Fibroblast of pulmonary artery (primary cell): ENCODE results near the gene MSL1.

Source experiments
- DNase-seq: peaks from one replicate; pipeline ENCODE4 v3.0.0-alpha.2; 2010; ENCODE audit warnings: low read depth
- H3K4me3 ChIP-seq: replicated peaks from 2 replicates; pipeline ENCODE4 v1.5.1; 2011; ENCODE audit warnings: low read depth, mild to moderate bottlenecking, control low read depth, low read length, moderate library complexity
- TF ChIP-seq, protein P1 (sequence below): IDR thresholded peaks from 2 replicates; pipeline ENCODE4 v1.5.1; 2011; ENCODE audit warnings: mild to moderate bottlenecking, control low read depth, low read length, inconsistent platforms; ENCODE audit errors: missing control alignments

Gene MSL1

DNA sequence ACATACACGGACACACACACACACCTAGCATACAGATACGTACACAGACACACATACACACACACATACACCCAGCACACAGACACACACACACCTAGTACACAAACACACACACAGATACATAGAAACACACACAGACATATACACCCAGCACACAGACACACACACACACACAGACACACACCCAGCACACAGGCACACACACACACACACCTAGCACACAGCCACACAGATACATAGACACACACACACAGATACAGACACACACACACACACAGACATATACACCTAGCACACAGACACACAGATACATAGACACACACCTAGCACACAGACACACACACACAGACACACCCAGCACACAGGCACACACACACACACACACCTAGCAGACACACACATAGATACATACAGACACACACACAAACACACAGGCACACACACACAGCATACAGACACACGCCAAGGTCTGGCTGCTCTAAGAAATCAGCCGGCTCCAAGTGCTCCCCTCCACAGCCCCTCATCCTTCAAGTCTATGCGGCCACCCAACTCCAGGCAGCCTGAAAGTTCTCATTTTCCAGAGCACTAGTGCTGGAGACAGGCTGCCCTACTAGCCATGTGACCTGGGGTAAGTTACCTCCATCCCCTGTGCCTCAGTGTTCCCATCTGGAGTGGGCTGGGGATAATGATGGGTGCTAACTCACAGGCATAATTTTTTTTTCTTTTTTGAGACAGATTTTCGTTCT, 34.5 kb upstream of the MSL1 start:
- H3K4me3 ChIP-seq, result no peak overlapping the region
- TF ChIP-seq, protein P1, sequence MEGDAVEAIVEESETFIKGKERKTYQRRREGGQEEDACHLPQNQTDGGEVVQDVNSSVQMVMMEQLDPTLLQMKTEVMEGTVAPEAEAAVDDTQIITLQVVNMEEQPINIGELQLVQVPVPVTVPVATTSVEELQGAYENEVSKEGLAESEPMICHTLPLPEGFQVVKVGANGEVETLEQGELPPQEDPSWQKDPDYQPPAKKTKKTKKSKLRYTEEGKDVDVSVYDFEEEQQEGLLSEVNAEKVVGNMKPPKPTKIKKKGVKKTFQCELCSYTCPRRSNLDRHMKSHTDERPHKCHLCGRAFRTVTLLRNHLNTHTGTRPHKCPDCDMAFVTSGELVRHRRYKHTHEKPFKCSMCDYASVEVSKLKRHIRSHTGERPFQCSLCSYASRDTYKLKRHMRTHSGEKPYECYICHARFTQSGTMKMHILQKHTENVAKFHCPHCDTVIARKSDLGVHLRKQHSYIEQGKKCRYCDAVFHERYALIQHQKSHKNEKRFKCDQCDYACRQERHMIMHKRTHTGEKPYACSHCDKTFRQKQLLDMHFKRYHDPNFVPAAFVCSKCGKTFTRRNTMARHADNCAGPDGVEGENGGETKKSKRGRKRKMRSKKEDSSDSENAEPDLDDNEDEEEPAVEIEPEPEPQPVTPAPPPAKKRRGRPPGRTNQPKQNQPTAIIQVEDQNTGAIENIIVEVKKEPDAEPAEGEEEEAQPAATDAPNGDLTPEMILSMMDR, result no peak
- DNase-seq, result no peak

DNA sequence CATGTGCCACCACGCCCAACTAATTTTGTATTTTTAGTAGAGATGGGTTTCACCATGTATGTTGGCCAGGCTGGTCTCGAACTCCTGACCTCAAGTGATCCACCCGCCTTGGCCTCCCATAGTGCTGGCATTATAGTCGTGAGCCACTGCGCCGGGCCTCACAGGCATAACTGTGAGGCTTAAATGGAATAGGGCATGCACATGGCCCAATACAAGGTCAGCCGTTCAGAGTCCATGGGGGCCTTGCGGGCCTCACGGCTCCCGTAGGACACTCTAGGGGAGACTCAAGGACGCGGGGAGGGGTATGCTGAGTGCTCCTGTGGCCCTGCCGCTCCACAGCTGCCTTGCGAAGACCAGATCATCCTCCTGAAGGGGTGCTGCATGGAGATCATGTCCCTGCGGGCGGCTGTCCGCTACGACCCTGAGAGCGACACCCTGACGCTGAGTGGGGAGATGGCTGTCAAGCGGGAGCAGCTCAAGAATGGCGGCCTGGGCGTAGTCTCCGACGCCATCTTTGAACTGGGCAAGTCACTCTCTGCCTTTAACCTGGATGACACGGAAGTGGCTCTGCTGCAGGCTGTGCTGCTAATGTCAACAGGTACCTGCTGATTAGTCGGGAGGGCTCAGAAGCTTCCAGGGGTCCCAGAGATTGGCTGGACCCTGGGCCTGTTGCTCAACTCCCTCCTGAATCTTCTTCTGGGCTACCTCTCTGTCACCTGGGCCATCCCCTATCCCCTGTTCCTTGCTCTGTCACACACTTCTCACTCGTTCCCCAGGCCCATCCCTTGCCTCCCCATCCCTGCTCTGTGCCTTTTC, 33.7 kb upstream of the MSL1 start:
- H3K4me3 ChIP-seq, result no peak overlapping the region
- DNase-seq, result no peak

DNA sequence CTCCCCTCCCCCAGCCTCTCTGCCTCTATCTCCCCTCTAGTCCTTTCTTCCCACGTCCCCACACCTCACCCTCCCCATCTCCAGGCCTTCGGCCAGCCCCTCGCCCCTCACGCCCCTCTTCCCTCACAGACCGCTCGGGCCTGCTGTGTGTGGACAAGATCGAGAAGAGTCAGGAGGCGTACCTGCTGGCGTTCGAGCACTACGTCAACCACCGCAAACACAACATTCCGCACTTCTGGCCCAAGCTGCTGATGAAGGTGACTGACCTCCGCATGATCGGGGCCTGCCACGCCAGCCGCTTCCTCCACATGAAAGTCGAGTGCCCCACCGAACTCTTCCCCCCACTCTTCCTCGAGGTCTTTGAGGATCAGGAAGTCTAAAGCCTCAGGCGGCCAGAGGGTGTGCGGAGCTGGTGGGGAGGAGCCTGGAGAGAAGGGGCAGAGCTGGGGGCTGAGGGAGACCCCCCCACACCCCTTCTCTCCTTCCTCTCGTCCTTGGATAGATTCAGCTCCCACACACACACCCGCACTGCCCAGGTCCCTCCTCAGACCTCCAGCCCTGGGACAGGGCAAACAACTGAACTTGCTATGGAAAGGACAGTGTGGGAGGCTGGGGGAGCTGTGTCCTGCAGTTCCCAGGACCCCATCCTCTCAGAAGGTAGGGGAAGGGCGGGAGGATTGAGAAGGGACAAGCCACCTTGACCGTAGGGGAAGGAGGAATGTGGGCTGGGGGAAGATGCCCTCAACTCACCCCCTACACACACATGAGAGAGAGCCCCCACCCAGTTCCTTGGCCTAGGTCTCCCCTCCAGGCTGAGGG, 32.5 kb upstream of the MSL1 start:
- DNase-seq, result no peak
- no peak overlapping the region for H3K4me3 ChIP-seq
- TF ChIP-seq, protein P1, result no peak

More for the DNA sequence above, 33.7 kb upstream of the MSL1 start:
- TF ChIP-seq, protein P1, result no peak

DNA sequence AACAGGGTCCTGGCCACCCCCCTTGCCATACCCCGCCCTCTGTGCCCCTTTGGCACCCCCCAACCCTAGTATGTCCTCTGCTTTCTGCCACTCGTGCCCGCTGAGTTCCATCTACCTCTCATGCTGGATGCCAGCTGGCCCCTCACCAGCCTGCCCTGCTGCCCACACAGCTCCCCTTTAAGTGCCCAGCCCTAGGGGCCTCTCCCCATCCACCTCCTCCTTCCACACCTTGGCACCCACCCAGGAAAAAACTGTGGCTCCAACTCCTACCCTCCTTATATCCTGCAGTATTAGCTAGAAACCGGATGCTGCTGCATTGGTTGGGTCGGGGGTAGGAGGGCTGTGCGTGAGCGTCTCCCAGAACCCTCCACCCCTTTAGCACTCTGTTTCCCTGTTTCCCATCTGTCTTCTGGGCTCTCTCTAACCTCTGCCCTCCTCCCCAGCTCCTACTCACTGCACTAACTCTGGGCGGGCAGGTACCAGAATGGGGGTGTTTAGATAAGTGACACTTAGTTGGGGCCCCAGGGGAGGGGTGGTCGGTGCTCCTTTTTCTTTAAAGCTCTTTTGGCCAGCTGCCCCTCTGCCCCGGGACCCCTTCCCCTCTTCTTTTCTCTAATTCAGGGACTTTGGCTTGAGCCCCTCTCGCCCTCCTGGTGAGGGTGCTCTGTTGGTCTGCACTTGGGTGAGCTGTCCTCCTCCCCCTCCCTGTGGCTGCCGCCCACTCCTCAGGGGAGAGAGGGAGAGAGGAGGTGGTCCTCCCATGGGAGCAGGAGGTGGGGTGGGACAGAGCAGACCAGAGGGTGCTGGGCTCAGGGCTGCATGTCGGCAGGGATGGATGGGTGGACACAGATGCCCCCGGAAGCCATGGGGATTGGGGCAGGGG, 31.3 kb upstream of the MSL1 start:
- TF ChIP-seq, protein P1, result no peak
- DNase-seq, result no peak
- H3K4me3 ChIP-seq, result no peak overlapping the region

DNA sequence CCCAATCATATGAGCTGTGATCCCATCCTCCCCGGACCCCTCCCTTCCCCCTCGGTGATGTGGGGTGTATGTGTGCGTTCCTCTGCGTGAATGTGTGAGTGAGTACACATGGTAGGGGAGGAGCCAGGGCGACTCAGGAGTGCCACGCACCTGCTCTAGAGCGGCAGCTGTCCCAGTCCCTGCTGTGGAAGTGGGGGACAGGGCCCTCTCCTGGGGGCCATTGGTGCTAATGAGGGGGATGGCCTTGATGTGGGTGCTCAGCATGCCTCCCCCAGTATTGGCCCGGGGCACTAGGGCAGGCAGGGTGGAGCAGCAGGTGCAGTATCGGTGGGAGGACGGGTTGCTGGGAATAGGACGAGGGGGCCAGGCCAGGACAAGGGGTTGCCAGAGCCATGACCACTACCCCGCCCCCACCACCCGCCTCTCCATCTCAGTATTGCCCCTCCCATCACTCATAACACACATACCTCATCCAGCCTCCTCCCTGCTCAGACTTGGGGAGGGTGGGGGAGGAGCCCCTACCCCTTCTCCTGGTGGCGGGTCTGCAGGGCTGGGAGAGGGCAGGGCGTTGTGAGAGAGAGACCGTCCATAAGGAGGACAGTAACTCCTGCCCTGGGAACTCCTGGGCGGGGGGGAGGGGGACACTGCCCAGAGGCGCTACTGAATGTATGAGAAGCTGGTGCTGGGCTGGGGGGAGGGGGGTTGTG, 29.9 kb upstream of the MSL1 start:
- H3K4me3 ChIP-seq, result no peak overlapping the region
- no peak for DNase-seq
- TF ChIP-seq, protein P1, result no peak
